MM.1S (cell line): Measurements from ENCODE around the gene DMRTC1.
"Not testable (repeated sequence)": the region's sequence is repeated elsewhere in the genome, so short reads cannot be mapped to it uniquely, and the experiment has no call there.

Experiments used
- DNase-seq: peaks from one replicate; pipeline ENCODE4 v3.0.0-alpha.2; 2015
- H2AFZ ChIP-seq: fragments of 300-600 bp; sonication (generic); 2 replicates; pipeline ENCODE4 v1.6.0; 2016; ENCODE audit warnings: antibody characterized with exemption, low read length
- H3F3A ChIP-seq: fragments of 300-600 bp; sonication (generic); 2 replicates; pipeline ENCODE4 v1.6.1; 2016; ENCODE audit warnings: mild to moderate bottlenecking, antibody characterized with exemption, low read length, moderate library complexity, mixed read lengths; ENCODE audit not compliant: insufficient read depth
- H3K27ac ChIP-seq: fragments of 300-600 bp; sonication (generic); 2 replicates; pipeline ENCODE4 v1.5.1; 2016; ENCODE audit warnings: mild to moderate bottlenecking, low read length
- H3K27me3 ChIP-seq: fragments of 300-600 bp; sonication (generic); replicated peaks from 2 replicates; pipeline ENCODE4 v1.6.0; 2016; ENCODE audit warnings: low read length; ENCODE audit not compliant: insufficient read depth
- H3K36me3 ChIP-seq: fragments of 300-600 bp; sonication (generic); replicated peaks from 2 replicates; pipeline ENCODE4 v1.6.1; 2016; ENCODE audit warnings: mild to moderate bottlenecking, low read length, mixed read lengths; ENCODE audit not compliant: insufficient read depth
- H3K4me1 ChIP-seq: fragments of 300-600 bp; sonication (generic); 2 replicates; pipeline ENCODE4 v1.6.1; 2016; ENCODE audit warnings: low read length, mixed read lengths
- H3K4me2 ChIP-seq: fragments of 300-600 bp; sonication (generic); 2 replicates; pipeline ENCODE4 v1.6.0; 2016; ENCODE audit warnings: low read depth, low read length
- H3K4me3 ChIP-seq: fragments of 300-600 bp; sonication (generic); 2 replicates; pipeline ENCODE4 v1.5.1; 2016; ENCODE audit warnings: low read length, mixed read lengths
- H3K79me2 ChIP-seq: fragments of 300-600 bp; sonication (generic); 2 replicates; pipeline ENCODE4 v1.6.1; 2016; ENCODE audit warnings: mixed run types, low read length, mixed read lengths
- H3K9ac ChIP-seq: fragments of 300-600 bp; sonication (generic); 2 replicates; pipeline ENCODE4 v1.6.1; 2016; ENCODE audit warnings: low read length, mixed read lengths
- H3K9me2 ChIP-seq: fragments of 300-600 bp; sonication (generic); replicated peaks from 2 replicates; pipeline ENCODE4 v1.6.1; 2016; ENCODE audit warnings: mild to moderate bottlenecking, low read length, mixed read lengths; ENCODE audit not compliant: insufficient read depth
- H3K9me3 ChIP-seq: fragments of 300-600 bp; sonication (generic); replicated peaks from 2 replicates; pipeline ENCODE4 v1.6.1; 2016; ENCODE audit warnings: mild to moderate bottlenecking, low read length, mixed read lengths; ENCODE audit not compliant: insufficient read depth
- H4K20me1 ChIP-seq: fragments of 300-600 bp; sonication (generic); 2 replicates; pipeline ENCODE4 v1.6.1; 2016; ENCODE audit warnings: mild to moderate bottlenecking, low read length, moderate library complexity, mixed read lengths; ENCODE audit not compliant: insufficient read depth

DMRTC1 gene

GRCh38 chrX:72943819-72944169 is at the start of gene DMRTC1:
Gene DMRTC1, minus strand, starts transcription at chrX:72943837. Its CDS starts 68,143 bp downstream, at chrX:72875694.
- not testable (repeated sequence) for H3K27ac ChIP-seq, H3K36me3 ChIP-seq, H2AFZ ChIP-seq, H3F3A ChIP-seq, H3K4me1 ChIP-seq, H3K27me3 ChIP-seq, H3K9ac ChIP-seq, DNase-seq, H3K9me3 ChIP-seq, H4K20me1 ChIP-seq, H3K4me2 ChIP-seq, H3K79me2 ChIP-seq, H3K4me3 ChIP-seq, H3K9me2 ChIP-seq

- H3K9me2 ChIP-seq, H3K27me3 ChIP-seq, H3K4me3 ChIP-seq, H3K4me2 ChIP-seq, H3K79me2 ChIP-seq, H3K9me3 ChIP-seq, H3K36me3 ChIP-seq, H3K4me1 ChIP-seq, H4K20me1 ChIP-seq, H3K9ac ChIP-seq, H2AFZ ChIP-seq, H3F3A ChIP-seq, H3K27ac ChIP-seq, DNase-seq: not testable (repeated sequence)
Measured at GRCh38 chrX:72980894-72981469, 37.3 kb upstream of the DMRTC1 start.

GRCh38 chrX:72974885-72975284 is 31.2 kb upstream of the DMRTC1 start:
- not testable (repeated sequence) for H3F3A ChIP-seq, H3K9me3 ChIP-seq, H3K4me2 ChIP-seq, H3K9me2 ChIP-seq, H3K4me1 ChIP-seq, DNase-seq, H3K27ac ChIP-seq, H3K27me3 ChIP-seq, H2AFZ ChIP-seq, H3K36me3 ChIP-seq, H3K9ac ChIP-seq, H3K4me3 ChIP-seq, H3K79me2 ChIP-seq, H4K20me1 ChIP-seq

- H3K4me1 ChIP-seq, H3K9me2 ChIP-seq, H3K4me3 ChIP-seq, H3F3A ChIP-seq, H3K27me3 ChIP-seq, H2AFZ ChIP-seq, H3K4me2 ChIP-seq, H3K9me3 ChIP-seq, H3K27ac ChIP-seq, H3K79me2 ChIP-seq, H3K36me3 ChIP-seq, H3K9ac ChIP-seq, DNase-seq, H4K20me1 ChIP-seq: not testable (repeated sequence)
Measured at GRCh38 chrX:72971859-72972258, 28.2 kb upstream of the DMRTC1 start.

- not testable (repeated sequence) for H3K4me1 ChIP-seq, H3K4me3 ChIP-seq
Measured at GRCh38 chrX:72959971-72960370, 16.3 kb upstream of the DMRTC1 start.

GRCh38 chrX:72943035-72943818 is 410 bp downstream of the DMRTC1 start:
- not testable (repeated sequence) for H3K9me3 ChIP-seq, H3K79me2 ChIP-seq, H3K9me2 ChIP-seq, H3K4me3 ChIP-seq, H3K9ac ChIP-seq, DNase-seq, H3K4me2 ChIP-seq, H4K20me1 ChIP-seq, H2AFZ ChIP-seq, H3F3A ChIP-seq, H3K27me3 ChIP-seq, H3K36me3 ChIP-seq, H3K4me1 ChIP-seq, H3K27ac ChIP-seq

More at GRCh38 chrX:72959971-72960370, 16.3 kb upstream of the DMRTC1 start:
- not testable (repeated sequence) for H3F3A ChIP-seq, H3K9ac ChIP-seq, H3K27ac ChIP-seq, DNase-seq, H3K36me3 ChIP-seq, H4K20me1 ChIP-seq, H3K9me2 ChIP-seq, H3K9me3 ChIP-seq, H3K4me2 ChIP-seq, H3K79me2 ChIP-seq, H3K27me3 ChIP-seq, H2AFZ ChIP-seq

GRCh38 chrX:72942272-72942671 is 1.4 kb downstream of the DMRTC1 start:
- not testable (repeated sequence) for H3K79me2 ChIP-seq, H3K36me3 ChIP-seq, DNase-seq, H3K4me1 ChIP-seq, H3K4me2 ChIP-seq, H2AFZ ChIP-seq, H3K9me2 ChIP-seq, H3F3A ChIP-seq, H4K20me1 ChIP-seq, H3K4me3 ChIP-seq, H3K9me3 ChIP-seq, H3K27ac ChIP-seq, H3K27me3 ChIP-seq, H3K9ac ChIP-seq

GRCh38 chrX:72937906-72938305 is 5.7 kb downstream of the DMRTC1 start, which contains the start of gene FAM236A:
Gene FAM236A, plus strand, starts transcription at chrX:72938206. Its CDS starts 57 bp downstream, at chrX:72938263.
- not testable (repeated sequence) for H4K20me1 ChIP-seq, H3K27ac ChIP-seq, H3K36me3 ChIP-seq, H3F3A ChIP-seq, H3K79me2 ChIP-seq, H3K9ac ChIP-seq, H3K27me3 ChIP-seq, H3K9me2 ChIP-seq, H3K4me1 ChIP-seq, H3K4me3 ChIP-seq, H2AFZ ChIP-seq, H3K9me3 ChIP-seq, H3K4me2 ChIP-seq, DNase-seq
